Upper lobe of left lung (tissue), 4 donors: ENCODE results near the gene EFHB.

Experiments used
- CTCF ChIP-seq, 6 experiments: fragments of 450-650 bp in 4 of 6; fragments of 200-600 bp in 2 of 6; sonication (generic) in 2 of 6; IDR thresholded peaks; one replicate each; pipeline ENCODE4 v1.5.1; 2016 to 2019; ENCODE audit warnings: antibody characterized with exemption in 6 of 6
- POLR2A ChIP-seq, 4 donors: fragments of 450-650 bp; IDR thresholded peaks; one replicate each; pipeline ENCODE4 v1.5.1; 2016 to 2017; ENCODE audit warnings: antibody characterized with exemption in 4 of 4, mild to moderate bottlenecking in 2 of 4

GRCh38 chr3:19934098-19934566 is at the start of gene EFHB:
- TF ChIP-seq CTCF (IDR thresholded peaks at IDR 0.05), result no peak
- TF ChIP-seq POLR2A (IDR thresholded peaks at IDR 0.05), result no peak
